Measurements from ENCODE around the gene GPATCH4.
"Not testable (repeated sequence)": the region's sequence is repeated elsewhere in the genome, so short reads cannot be mapped to it uniquely, and the experiment has no call there.

Gene GPATCH4

GRCh38 chr1:156574039-156574633 lies 27.1 kb downstream of the GPATCH4 start:
- DNase-seq (ENCODE audit: low spot score): no peak

DNA sequence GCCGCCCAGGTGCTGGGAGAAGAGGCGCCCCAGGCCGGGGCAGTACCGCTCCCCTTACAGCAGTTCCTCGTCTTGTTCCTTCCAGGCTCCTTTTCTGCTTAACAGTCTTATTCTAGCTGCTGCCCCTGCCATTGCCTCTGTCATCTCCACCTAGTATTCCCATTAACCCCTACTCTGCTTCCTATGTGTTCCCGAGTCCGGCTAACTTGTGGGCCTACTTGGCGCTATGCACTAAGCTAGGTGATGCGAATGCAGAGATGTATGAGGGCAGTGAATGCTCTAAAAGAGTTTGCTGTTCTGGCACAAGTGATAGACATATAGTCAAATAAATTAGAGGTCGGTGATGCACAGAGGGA lies 28.6 kb downstream of the GPATCH4 start:
- no peak for DNase-seq (ENCODE audit: low spot score)

DNA sequence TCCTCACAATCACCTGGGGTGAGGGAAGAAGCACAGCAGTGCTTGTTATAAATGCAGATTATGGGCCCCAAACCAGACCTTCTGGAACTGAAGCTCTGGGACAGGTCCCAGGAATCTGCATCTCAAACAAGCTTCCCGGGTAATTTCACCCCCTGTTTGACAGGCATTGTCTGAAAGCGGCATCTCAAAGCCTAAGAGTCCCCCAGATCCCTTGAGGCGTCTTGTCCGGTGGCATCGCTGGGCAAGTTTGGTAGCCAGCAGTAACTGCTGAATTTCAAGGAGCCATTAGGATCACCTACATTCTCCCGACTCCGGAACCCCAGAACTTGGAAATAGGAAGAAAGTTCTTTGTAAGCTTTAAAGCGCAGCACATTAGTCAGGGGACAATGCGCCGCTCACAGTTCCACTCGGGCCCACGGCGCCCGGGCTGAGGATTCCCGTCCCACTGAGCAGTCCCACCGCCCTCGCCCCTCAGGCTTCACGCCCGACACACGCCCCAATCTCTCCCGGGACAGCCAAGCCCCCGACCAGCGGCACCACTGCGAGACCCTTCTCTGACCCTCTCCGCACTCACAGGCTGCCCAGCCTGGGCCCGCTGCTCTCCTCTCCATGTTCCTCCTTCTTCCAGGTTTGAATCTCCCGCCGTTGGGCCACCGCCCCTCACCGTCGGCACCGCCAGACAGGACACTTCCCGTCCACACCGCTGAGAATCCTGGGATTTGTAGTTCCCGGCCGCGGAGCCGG lies 29.2 kb downstream of the GPATCH4 start, which contains the start of gene IQGAP3:
TSS of gene IQGAP3 (minus strand) at position 647 of the 744 bp plus-strand sequence. CDS start at position 611, 36 bp downstream.
- DNase-seq (ENCODE audit: low spot score): peak; percentile 96

- peak; percentile 88 for DNase-seq (ENCODE audit: low spot score)
These were observed 29.9 kb downstream of the GPATCH4 start for GRCh38 chr1:156571261-156571852.

DNA sequence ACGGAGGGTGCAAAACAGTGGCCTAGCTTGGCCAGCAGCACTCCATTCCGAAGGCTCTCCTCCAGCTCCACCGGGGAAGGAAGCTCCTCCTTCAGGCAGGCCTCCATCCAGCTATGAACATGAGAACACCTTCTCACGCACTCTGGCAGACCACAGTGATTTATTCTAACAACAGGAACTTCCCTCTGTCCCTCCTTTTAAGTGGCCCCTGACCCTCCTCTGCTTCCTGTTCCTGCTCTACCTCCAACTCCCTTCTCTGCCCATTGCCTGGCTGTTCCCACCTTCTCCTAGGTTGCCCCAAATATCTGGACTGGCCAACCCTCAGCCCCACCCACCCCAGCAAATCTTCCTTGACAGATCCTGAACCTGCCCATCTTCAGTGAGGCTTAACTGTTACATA lies 34.8 kb downstream of the GPATCH4 start:
- DNase-seq (ENCODE audit: low spot score): no peak

- DNase-seq (ENCODE audit: low spot score): no peak
These were observed 35.8 kb downstream of the GPATCH4 start for GRCh38 chr1:156565519-156565918.

DNA sequence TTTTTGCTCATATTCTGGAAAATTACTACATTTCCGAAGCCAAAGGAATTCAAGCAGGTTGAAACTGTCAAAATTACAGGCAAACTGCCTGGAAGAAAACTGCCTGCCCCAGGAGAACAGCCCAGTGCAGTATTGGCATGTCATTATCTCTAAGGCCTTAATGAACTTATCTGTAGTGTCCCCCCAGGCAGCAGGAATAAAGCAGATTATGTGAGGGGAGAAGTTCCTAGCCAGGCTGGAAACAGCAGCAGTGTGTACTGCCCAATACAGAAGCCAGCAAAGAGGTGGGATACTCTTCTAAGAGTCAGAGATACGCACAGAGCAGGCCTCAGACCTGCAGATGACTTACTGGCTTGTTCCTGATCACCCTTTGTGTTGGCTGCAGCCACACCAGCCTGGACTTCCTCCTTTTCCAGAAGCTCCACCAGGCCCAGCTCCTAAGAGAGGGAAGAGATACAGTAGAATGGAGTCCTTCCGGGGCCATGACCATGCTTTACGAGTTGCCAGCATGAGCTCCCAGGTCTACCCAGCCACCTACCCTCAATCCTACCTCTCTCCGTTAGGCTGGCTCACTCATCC lies 40.6 kb downstream of the GPATCH4 start:
- DNase-seq (ENCODE audit: low spot score): no peak

DNA sequence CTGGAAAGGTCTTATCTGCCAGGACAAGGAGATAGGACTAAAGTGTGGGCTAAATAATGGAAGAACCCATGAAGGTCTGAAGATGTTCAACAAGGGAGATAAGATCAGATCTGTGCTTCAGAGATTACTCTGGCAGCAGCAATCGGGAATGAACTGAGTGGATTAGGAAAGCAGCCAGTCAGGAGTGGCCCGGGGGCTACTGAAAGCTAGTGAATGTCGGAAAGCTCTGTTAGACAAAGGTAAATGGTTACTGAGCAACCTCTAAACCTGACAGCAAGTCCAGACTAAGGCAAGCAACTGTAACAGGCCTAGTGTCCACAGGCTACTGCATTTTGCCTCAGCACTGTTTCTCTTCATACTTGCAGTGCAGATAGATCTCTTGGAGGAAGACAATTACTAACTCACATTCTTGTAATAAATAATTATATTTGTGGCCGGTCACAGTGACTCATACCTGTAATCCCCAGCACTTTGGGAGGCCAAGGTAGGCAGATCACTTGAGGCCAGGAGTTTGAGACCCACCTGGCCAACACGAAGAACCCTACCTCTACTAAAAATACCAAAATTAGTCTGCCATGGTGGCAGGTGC lies 41.4 kb downstream of the GPATCH4 start:
- no peak for DNase-seq (ENCODE audit: low spot score)

- DNase-seq (ENCODE audit: low spot score): no peak
These were observed 42.0 kb downstream of the GPATCH4 start for GRCh38 chr1:156559086-156559796.

DNA sequence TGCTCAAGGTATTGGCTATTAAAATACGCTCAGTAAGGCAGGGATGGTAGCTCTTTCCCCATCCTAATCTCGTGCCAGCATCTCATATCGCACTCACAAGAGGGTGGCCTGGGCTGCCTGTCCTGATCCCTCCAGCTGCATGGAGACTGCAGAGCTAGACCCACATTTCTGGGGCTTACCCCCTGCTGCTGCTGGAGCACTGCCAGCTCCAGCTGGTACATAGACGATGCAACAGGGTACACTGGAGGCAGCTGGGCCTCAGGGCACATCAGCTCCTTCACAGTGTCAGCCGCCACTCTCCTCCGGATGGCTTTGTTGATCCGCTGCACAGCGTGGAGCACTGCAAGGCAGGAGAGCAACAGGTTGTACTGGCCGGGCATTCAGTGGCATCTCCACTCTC lies 44.9 kb downstream of the GPATCH4 start:
- no peak for DNase-seq (ENCODE audit: low spot score)

GRCh38 chr1:156555715-156556114 lies 45.6 kb downstream of the GPATCH4 start:
- DNase-seq (ENCODE audit: low spot score): no peak

DNA sequence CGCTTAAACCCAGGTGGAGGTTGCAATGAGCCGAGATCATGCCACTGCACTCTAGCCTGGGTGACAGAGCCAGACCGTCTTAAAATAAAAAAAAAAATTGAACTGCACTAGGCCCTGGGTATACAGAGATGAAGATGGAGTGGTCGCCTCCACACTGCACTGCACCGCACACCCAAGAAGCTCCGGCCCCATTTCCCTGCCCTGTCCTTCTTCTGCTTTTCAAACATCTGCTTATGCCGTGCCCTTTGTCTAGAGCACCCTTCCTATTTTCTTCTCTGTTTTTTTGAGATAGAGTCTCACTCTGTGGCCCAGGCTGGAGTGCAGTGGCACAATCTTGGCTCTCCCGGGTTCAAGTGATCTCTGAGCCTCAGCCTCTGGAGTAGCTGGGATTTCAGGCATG lies 46.3 kb downstream of the GPATCH4 start:
- no peak for DNase-seq (ENCODE audit: low spot score)

- DNase-seq (ENCODE audit: low spot score): no peak
These were observed 47.3 kb downstream of the GPATCH4 start for GRCh38 chr1:156553860-156554485.

GRCh38 chr1:156552937-156553336 lies 48.3 kb downstream of the GPATCH4 start:
- not testable (repeated sequence) for DNase-seq (ENCODE audit: low spot score)

DNA sequence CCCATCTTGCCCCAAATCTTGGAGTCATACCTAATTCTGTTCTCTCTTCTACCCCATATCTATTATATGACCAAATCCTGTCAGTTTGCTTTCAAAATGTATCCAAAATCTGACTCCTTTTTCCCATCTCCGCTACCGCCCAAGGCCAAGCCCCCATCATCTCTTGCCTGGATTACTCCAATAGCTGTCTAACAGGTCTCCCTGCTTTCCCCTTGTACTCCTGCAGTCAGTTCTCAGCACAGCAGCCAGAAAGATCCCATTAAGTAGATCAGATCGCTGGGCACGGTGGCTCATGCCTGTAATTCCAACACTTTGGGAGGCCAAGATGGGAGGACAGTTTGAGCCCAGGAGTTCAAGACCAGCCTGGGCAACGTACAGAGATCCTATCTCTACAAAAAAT lies 48.8 kb downstream of the GPATCH4 start:
- DNase-seq (ENCODE audit: low spot score): no peak

DNA sequence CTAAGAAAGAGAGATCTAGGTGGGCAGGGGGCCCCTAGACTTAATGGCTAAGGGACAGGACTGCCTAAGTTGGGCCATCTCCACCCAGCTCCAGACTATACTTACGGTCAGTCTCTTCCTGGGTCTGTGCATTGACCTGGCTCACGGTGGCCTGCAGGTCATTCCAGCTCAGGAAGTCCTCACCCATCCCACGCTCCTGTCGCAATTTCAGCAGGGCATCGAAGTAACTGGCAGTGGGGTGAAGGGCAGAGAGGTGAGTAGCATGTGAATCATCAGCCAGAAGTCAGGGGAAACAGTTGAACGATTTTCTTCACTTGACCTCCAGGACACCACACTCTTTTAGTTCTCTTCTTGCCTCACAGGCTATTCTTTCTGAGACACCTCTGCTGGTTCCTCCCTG lies 49.4 kb downstream of the GPATCH4 start:
- DNase-seq (ENCODE audit: low spot score): no peak

DNA sequence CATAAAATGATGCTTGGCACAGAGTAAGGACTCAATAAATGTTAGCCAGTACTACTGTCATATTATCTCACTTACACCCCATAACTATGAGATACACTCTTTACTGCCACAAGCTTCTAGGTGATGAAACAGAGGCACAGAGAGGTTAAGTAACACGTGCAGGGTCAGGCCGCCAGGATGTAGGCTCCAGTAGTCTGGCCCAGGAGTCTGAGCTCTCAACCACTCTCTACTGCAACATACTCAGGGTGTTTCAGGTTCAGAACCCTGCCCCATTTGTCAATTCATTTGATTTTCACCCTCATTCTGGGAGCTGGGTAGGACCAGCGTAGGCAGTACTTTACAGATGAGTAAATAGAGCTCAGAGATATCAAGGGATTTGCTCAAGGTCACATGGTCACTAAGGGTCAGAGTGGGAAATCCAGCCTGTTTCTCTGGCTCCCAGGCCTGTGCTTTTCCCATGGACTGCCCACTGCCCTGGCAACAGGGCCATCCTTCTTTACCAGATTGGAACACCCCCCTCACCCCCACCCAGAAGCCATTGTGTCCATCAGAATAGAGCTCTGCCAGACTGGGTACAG lies 50.1 kb downstream of the GPATCH4 start:
- DNase-seq (ENCODE audit: low spot score): no peak

- DNase-seq (ENCODE audit: low spot score): no peak
These were observed 50.9 kb downstream of the GPATCH4 start for GRCh38 chr1:156550346-156550745.

GRCh38 chr1:156549831-156550230 lies 51.4 kb downstream of the GPATCH4 start:
- no peak for DNase-seq (ENCODE audit: low spot score)

GRCh38 chr1:156549390-156549789 lies 51.9 kb downstream of the GPATCH4 start:
- no peak for DNase-seq (ENCODE audit: low spot score)

- DNase-seq (ENCODE audit: low spot score): no peak
These were observed 53.3 kb downstream of the GPATCH4 start for GRCh38 chr1:156547982-156548381.
